ENCODE measurements around the gene SRC. TPM values are rescaled to one million over a fixed set of nuclear protein-coding genes. Genes with fewer than 3 reads are reported as not detected.

The SRC gene
- total RNA-seq, 1 donor from 2014 or later = 72.7 TPM

GRCh38 chr20:37377346-37378081, 31.6 kb downstream of the SRC start:
- Mint-ChIP-seq H3K4me1 (peaks cover 51% of the 10 kb centered on the region), H3K27me3 (no peaks in the 10 kb centered on the region), H3K9me3 (no peaks in the 10 kb centered on the region), H3K4me3 (no peak overlapping the region), H3K36me3 (ENCODE audit: low read depth) (peaks cover 15% of the 10 kb centered on the region), H3K27ac (peak overlapping the region; percentile 25)
- CTCF ChIA-PET = no interaction called here
- no peak for ATAC-seq (ENCODE audit: low read depth)
- intact Hi-C loops (cut with micrococcal nuclease) = no loop called here
- DNase-seq = no peak
- POLR2A ChIA-PET = no interaction called here
- no peak for TF ChIP-seq CTCF (IDR thresholded peaks at IDR 0.05)

- intact Hi-C loops (cut with micrococcal nuclease) = no loop called here
- Mint-ChIP-seq H3K27me3 (no peaks in the 10 kb centered on the region), H3K27ac (no peak overlapping the region), H3K36me3 (ENCODE audit: low read depth) (peaks cover 15% of the 10 kb centered on the region), H3K9me3 (no peaks in the 10 kb centered on the region), H3K4me3 (no peak overlapping the region), H3K4me1 (peaks cover 60% of the 10 kb centered on the region)
- DNase-seq (no peak), ATAC-seq (ENCODE audit: low read depth) (no peak)
- ChIA-PET POLR2A (interaction anchor here (0.6 kb wide), 1 partner anchor 149 kb away, joined by 3 read pairs; no protein-coding TSS in a partner anchor), CTCF (no interaction called here)
- TF ChIP-seq CTCF (IDR thresholded peaks at IDR 0.05) = no peak
These were observed 32.5 kb downstream of the SRC start for GRCh38 chr20:37378420-37378784.

- peaks cover 15% of the 10 kb centered on the region for H3K36me3 Mint-ChIP-seq (ENCODE audit: low read depth)
- TF ChIP-seq CTCF (IDR thresholded peaks at IDR 0.05) = no peak
- ATAC-seq (ENCODE audit: low read depth) = no peak
- no peak for DNase-seq
- ChIA-PET CTCF (no interaction called here), POLR2A (interaction anchor here (0.6 to 1.1 kb wide), 5 partner anchors 12 to 103 kb away, joined by 3 to 10 read pairs (median 6); partner anchors contain the start of gene MANBAL)
- H3K4me1 Mint-ChIP-seq = peaks cover 62% of the 10 kb centered on the region
- H3K27ac Mint-ChIP-seq = no peak overlapping the region
- H3K9me3 Mint-ChIP-seq = no peaks in the 10 kb centered on the region
- no peaks in the 10 kb centered on the region for H3K27me3 Mint-ChIP-seq
- intact Hi-C loops (cut with micrococcal nuclease) = no loop called here
- no peak overlapping the region for H3K4me3 Mint-ChIP-seq
These were observed 33.1 kb downstream of the SRC start for GRCh38 chr20:37378785-37379598.

- Mint-ChIP-seq H3K27me3 (no peaks in the 10 kb centered on the region), H3K4me3 (no peak overlapping the region), H3K9me3 (no peaks in the 10 kb centered on the region), H3K27ac (peak overlapping the region; percentile 24), H3K36me3 (ENCODE audit: low read depth) (peaks cover 18% of the 10 kb centered on the region), H3K4me1 (peaks cover 66% of the 10 kb centered on the region)
- DNase-seq = no peak
- ChIA-PET CTCF (no interaction called here), POLR2A (interaction anchor here (0.6 to 1.1 kb wide), 5 partner anchors 14 to 104 kb away, joined by 3 to 10 read pairs (median 6); partner anchors contain the start of gene MANBAL)
- TF ChIP-seq CTCF (IDR thresholded peaks at IDR 0.05) = no peak
- no peak for ATAC-seq (ENCODE audit: low read depth)
- intact Hi-C loops (cut with micrococcal nuclease) = no loop called here
These were observed 34.3 kb downstream of the SRC start for GRCh38 chr20:37379967-37380828.
